Activated CD4-positive, CD25-positive, alpha-beta regulatory T cell (primary cell): ENCODE measurements around the gene ADARB1.

Experiments used
- DNase-seq, 4 experiments: peaks; one replicate each; lab custom pipeline; 2025; lab: John Stamatoyannopoulos, UW

Gene ADARB1

GRCh38 chr21:45225741-45226327, 151.5 kb downstream of the ADARB1 start:
- DNase-seq: no peak

GRCh38 chr21:45226540-45227326, 152.4 kb downstream of the ADARB1 start:
- DNase-seq: no peak

GRCh38 chr21:45227735-45228134, 153.4 kb downstream of the ADARB1 start:
- no peak for DNase-seq

GRCh38 chr21:45228171-45228641, 153.8 kb downstream of the ADARB1 start:
- DNase-seq: peak in 1 of 4 experiments; percentile 5

- DNase-seq: no peak
Measured at GRCh38 chr21:45228656-45229240, 154.4 kb downstream of the ADARB1 start.

- DNase-seq: no peak
Measured at GRCh38 chr21:45231705-45232104, 157.3 kb downstream of the ADARB1 start.

GRCh38 chr21:45234127-45234526, 159.7 kb downstream of the ADARB1 start:
- no peak for DNase-seq

GRCh38 chr21:45234965-45235364, 160.6 kb downstream of the ADARB1 start:
- DNase-seq: no peak

GRCh38 chr21:45235488-45235887, 161.1 kb downstream of the ADARB1 start:
- DNase-seq: no peak

- no peak for DNase-seq
Measured at GRCh38 chr21:45236481-45236880, 162.1 kb downstream of the ADARB1 start.

- DNase-seq: no peak
Measured at GRCh38 chr21:45237401-45237800, 163.0 kb downstream of the ADARB1 start.

- DNase-seq: no peak
Measured at GRCh38 chr21:45241357-45241756, 167.0 kb downstream of the ADARB1 start.

- no peak for DNase-seq
Measured at GRCh38 chr21:45243603-45244002, 169.2 kb downstream of the ADARB1 start.

- DNase-seq: no peak
Measured at GRCh38 chr21:45244799-45245340, 170.5 kb downstream of the ADARB1 start.

- no peak for DNase-seq
Measured at GRCh38 chr21:45246386-45247320, 172.3 kb downstream of the ADARB1 start.

- DNase-seq: no peak
Measured at GRCh38 chr21:45248301-45248892, 174.0 kb downstream of the ADARB1 start.

GRCh38 chr21:45248893-45249381, 174.6 kb downstream of the ADARB1 start:
- DNase-seq: no peak

- DNase-seq: no peak
Measured at GRCh38 chr21:45249626-45250025, 175.2 kb downstream of the ADARB1 start.

- DNase-seq: no peak
Measured at GRCh38 chr21:45250272-45250671, 175.9 kb downstream of the ADARB1 start.

- no peak for DNase-seq
Measured at GRCh38 chr21:45250914-45251634, 176.7 kb downstream of the ADARB1 start.
